SKM-1 treated with dmso at 0.1 percent for 144 hours (cell line): ENCODE measurements around the gene DNAJC6.
"Not testable (repeated sequence)": the region's sequence is repeated elsewhere in the genome, so short reads cannot be mapped to it uniquely, and the experiment has no call there.

Experiments
- DNase-seq: peaks from one replicate; lab custom pipeline; 2025; ENCODE audit not compliant: unreplicated experiment; lab: John Stamatoyannopoulos, UW

Gene DNAJC6

GRCh38 chr1:65425006-65425405 is 115.7 kb downstream of the DNAJC6 start:
- DNase-seq, result no peak

- DNase-seq, result no peak
Measured at GRCh38 chr1:65425697-65426096, 116.4 kb downstream of the DNAJC6 start.

DNA sequence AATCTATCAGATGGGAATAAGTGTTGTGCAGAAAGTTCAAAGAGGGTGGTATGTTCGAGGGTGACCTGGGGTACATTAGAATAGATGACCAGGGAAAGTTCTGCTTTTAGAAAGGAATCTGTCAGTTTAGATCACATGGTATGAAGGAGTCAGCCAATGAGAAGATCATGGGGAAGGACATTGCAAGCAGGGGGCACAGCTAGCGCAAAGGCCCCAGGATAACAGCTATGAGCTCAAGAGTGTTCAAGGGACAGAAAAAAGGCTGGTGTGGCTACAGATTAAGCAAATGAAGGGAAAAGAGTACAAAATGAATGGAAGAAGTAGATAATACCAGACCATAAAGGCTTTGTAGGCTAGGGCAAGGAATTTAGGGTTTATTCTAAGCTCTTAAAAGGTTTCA is 119.7 kb downstream of the DNAJC6 start:
- DNase-seq, result no peak

- no peak for DNase-seq
Measured at GRCh38 chr1:65429806-65430205, 120.5 kb downstream of the DNAJC6 start.

DNA sequence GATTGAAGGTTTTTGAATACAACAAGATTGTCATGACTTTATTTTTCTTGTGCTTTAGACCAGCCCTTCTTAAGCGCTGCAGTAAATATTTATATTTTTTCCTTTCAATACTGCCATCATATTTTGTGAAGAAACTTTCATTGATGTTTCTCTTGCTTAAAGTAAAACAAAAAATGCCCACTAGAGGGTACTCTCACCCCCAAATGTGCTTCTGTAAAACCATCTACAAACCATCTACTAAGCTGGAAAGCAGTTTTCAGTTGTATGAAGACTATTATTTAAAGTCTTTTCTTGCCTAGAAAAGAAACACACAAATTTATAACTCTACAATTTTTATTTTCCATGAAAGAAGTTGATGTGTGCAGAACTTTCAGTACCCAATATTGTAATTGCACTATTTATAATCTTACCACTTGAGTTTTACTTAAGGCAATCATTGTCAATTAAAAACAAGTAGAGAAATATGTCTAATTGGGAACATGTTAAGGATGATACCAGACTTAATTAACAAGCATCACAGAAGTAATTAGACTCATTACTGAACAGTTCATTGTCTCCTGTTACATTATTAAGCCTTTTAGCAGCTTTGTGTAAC is 121.9 kb downstream of the DNAJC6 start:
- DNase-seq, result no peak

DNA sequence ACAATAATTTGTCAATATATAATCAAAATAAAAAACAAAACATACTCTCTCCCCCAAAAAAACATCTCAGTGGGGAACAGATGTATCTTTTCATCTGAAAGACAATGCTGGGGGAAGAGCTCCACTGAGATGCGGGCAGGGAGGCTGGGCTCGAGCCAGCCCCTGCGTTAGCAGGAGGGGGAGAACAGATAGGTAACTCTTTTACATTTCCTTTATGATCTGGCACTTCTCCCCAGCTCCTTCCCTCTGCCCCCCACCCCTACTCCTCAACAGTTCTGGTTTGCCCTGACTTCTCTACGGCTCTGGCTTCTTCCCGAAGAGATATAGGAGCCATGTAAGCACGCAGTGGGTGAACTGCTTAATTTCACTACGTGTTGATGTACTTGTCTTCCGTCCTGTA is 123.6 kb downstream of the DNAJC6 start:
- no peak for DNase-seq

- DNase-seq, result no peak
Measured at GRCh38 chr1:65434255-65434654, 124.9 kb downstream of the DNAJC6 start.

DNA sequence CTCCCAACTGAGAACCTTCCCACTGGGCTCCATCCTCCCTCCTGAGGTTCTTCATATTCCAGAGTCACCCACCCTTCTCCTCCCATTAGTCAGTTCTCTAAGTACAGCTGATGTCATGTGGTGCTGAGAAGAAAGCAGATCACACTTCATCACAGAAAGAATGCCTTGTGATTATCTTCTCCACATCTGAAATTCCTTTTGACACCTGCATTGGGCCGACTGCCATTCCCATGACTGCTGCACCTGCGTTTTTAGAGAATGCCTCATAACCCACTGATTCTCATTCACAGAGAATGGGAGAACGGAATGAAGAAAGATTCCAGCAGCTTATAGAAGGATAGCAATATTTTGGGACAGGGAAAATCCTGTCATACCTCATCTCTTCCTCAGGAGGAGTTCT is 125.4 kb downstream of the DNAJC6 start:
- no peak for DNase-seq

DNA sequence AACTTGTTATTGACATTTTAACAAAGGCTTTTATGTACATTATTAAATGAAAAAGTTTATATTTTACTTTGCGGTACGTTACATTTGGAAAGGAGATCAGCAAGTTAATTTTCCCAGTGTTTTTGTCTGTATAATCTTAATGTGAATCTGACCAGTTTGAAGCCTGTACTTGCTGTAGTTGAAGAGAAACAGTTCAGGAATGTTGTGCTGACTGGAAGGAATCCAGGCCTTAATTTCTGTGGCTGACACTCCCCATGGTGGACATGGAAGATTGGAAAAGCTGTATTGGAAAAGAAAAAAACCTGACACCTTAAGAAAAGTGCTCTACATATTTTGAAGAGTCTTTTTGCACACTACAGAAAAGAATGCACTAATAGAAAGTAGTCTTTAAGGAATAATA is 126.6 kb downstream of the DNAJC6 start:
- DNase-seq, result no peak

DNA sequence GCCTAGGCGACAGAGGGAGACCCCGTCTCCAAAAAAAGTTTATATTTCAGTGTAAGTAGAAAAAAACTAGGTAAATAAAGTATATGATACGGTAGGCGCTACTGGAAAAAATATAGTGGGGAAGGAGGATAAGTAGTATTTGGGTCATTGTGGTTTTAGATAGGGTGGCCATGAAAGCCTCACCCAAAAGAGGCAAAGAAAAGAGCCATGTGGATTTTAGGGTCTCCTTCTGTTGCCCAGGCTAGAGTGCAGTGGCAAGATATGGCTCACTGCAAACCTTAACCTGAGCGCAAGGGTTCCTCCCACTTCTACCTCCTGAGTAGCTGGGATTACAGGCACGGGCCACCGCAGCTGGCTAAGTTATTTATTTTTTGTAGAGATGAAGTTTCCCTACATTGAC is 128.3 kb downstream of the DNAJC6 start:
- DNase-seq, result no peak

GRCh38 chr1:65440322-65440900 is 131.1 kb downstream of the DNAJC6 start:
- DNase-seq, result no peak

DNA sequence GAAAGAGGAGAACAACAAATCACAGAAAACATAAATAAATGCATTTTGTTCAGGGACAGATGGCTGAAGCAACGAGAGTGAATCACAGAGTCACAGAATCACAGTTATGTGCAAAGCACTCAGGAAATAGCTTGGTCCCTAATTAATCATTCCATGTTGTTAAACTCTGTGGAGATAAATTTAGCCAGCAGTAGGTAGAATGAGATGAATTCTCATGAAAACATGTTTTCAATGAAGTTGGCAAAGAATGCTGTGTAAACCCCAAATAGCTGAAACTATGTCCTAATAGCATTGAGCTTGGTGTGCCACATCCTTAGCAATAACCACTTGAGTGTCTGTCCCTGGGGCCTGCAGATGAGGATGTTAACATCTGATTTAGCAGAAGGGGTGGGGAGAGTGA is 131.6 kb downstream of the DNAJC6 start:
- no peak for DNase-seq

DNA sequence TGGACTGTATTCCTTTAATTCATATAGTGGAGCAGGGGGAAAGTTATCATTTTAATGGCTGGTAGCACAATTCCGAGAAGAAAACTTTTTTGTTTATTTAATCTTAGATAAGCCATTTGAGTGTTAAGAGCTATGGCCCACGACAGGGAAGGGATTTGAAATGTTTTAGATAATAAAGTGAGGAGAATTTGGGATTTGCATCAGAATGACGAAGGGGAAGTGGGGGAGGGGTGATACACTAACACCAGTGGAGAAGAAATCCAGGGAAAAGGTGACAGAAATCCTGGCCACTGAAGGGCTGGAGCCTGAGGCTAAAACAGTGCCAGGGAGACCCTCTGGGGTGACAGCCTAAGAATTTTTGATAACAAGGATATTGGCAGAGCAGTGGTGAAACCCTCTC is 132.1 kb downstream of the DNAJC6 start:
- no peak for DNase-seq

DNA sequence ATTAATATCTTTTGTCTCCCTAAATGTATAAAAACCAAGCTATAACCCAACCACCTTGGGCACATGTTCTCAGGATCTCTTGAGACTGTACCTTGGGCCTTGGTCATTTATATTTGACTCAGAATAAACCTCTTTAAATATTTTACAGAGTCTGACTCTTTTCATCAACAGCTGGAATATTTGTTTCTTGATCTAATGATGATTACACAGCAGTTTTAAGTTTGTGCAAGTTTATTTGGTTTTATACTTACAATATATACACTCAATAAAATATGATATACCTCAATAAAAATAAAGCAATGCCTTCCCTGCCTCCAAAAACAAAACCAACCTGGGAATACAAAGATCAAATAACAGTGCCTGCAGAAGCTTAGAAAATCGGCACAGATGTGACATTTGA is 133.1 kb downstream of the DNAJC6 start:
- DNase-seq, result no peak

DNA sequence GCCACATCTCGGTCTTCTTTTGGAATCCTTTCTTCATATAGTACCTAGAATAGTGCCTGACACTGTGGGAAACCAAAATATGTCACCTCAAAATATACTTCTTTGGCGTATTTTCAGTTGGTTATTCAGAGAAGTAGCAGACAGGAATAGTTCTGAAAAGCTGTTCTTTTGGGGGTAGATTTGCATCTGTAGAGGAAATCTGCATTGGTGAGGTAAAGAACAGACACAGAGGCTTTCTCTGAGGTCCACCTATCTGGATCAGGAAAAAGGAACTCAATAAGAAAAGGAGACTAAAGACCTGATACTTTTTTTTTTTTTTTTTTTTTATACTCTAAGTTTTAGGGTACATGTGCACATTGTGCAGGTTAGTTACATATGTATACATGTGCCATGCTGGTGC is 134.3 kb downstream of the DNAJC6 start:
- DNase-seq, result no peak

DNA sequence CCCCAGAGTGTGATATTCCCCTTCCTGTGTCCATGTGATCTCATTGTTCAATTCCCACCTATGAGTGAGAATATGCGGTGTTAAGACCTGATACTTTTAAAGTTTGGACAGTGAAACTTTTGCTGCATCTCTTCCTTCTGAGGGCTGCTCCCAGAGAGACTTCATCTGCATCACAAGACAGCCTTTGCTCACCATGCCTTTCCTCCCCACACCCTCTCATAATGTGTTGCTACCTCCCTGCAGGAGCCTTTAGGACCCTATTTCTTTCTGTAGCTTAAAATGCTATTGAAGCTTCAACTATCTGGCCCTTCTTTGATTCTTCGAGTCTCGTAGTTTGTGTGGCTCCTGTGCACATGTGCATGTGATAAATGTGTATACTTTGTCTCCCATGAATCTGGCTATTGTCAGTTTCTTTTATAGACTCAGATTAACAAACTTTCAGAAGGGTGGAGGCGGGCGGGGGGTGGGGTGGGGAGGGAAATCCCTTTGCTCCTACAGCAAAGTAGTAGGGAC is 134.8 kb downstream of the DNAJC6 start:
- DNase-seq, result no peak

DNA sequence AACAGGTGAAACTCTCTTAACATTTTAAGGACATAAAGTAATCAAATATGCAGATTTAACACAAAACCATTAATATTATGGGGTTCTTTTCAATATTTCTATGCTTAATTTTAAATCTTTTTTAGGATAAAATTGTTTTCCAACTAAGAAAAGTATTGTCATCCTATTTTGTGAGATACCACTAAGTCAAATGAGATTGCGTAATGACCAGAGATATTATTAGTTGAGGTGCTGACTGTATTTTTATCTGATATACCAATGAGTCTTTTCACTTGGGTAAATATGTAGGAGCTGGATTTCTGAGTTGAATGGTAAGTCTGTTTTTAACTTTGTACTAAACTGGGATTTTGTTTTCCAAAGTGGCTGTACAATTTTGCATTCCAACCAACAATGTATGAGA is 136.5 kb downstream of the DNAJC6 start:
- DNase-seq, result no peak

- no peak for DNase-seq
Measured at GRCh38 chr1:65449214-65449823, 140.0 kb downstream of the DNAJC6 start.

DNA sequence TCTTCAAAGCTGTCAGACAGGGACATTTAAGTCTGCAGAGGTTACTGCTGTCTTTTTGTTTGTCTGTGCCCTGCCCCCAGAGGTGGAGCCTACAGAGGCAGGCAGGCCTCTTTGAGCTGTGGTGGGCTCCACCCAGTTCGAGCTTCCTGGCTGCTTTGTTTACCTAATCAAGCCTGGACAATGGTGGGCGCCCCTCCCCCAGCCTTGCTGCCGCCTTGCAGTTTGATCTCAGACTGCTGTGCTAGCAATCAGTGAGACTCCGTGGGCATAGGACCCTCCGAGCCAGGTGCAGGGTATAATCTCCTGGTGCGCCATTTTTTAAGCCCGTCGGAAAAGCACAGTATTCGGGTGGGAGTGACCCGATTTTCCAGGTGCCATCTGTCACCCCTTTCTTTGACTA is 146.3 kb downstream of the DNAJC6 start:
- not testable (repeated sequence) for DNase-seq

GRCh38 chr1:65456481-65456880 is 147.1 kb downstream of the DNAJC6 start:
- DNase-seq, result no peak

DNA sequence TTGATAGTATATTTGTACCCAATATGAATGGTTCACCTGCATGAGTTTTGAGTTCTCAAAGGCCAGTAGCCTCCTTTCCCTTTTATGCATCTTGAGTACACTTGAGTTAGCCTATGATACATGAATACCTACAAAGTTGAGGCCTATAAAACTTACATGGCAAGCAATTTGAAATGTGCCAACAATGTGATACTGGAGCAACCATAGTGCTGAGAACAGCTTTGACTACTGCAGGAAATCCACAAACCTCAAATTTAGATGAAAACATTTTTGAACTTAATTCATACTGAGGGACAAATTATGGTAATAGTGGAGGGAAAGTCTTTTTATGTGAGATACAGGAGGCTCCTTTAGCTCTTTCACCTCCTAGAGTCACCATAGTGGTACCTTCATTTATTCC is 148.5 kb downstream of the DNAJC6 start:
- no peak for DNase-seq

DNA sequence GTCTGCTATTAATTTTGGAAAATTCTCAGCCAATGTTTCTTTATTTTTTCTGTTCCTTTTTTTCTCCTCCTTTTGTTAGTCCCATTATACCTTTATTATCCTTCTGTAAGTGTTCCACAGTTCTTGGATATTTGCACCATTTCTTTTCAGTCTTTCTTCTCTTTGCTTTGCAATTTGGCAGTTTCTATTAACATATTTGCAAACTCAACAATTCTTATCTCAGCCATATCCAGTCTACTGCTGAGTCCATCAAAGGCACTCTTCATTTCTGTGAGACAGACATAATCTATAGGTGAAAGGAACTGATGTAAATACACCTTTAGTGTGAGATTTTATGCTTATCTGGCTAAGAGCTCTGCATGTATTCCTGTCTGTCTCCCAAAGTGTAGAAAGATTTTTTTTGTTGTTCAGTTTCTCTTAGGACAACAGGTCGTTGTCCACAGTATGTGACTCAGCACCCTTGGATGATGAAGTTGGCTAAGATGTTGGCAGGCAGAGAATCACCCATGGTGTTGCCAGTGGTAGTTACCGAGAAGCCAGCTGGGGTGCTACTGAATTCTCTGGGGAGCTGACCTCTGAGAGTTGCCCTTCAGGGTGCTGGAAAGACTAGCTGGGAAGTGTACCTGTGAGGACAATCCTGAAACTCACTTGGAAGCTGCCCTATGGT is 149.5 kb downstream of the DNAJC6 start:
- DNase-seq, result no peak
